ENCODE measurements around the gene RNF222. TPM values are rescaled to one million over a fixed set of nuclear protein-coding genes. Genes with fewer than 3 reads are reported as not detected.

The RNF222 gene
- total RNA-seq, 2 experiments from 2014 or later: 0.11 TPM

DNA sequence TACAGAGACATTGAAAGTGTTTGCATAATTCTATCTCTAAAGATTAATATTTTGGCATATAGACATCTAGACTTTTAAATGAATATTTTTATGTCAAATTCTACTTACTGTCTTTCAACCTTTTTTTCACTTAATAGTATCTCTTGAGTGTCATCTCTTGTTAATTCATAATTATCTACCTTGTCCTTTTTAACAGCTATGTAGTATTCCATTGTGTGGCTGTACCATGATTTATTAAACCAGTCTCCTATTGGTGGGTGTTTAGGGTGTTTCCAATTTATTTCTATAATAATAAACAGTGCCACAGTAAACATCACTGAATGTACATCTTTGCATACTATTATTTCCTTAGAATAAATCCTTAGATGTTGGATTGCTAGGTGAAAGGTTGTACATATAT, 16.3 kb upstream of the RNF222 start:
- CTCF ChIA-PET: no interaction called here
- no peaks in the 10 kb centered on the region for H3K36me3 Mint-ChIP-seq (ENCODE audit: low read depth)
- TF ChIP-seq, protein P1, sequence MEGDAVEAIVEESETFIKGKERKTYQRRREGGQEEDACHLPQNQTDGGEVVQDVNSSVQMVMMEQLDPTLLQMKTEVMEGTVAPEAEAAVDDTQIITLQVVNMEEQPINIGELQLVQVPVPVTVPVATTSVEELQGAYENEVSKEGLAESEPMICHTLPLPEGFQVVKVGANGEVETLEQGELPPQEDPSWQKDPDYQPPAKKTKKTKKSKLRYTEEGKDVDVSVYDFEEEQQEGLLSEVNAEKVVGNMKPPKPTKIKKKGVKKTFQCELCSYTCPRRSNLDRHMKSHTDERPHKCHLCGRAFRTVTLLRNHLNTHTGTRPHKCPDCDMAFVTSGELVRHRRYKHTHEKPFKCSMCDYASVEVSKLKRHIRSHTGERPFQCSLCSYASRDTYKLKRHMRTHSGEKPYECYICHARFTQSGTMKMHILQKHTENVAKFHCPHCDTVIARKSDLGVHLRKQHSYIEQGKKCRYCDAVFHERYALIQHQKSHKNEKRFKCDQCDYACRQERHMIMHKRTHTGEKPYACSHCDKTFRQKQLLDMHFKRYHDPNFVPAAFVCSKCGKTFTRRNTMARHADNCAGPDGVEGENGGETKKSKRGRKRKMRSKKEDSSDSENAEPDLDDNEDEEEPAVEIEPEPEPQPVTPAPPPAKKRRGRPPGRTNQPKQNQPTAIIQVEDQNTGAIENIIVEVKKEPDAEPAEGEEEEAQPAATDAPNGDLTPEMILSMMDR (IDR thresholded peaks at IDR 0.05): no peak
- H3K27ac Mint-ChIP-seq: no peak overlapping the region
- H3K27me3 Mint-ChIP-seq: peaks cover 15% of the 10 kb centered on the region
- no peak for DNase-seq
- H3K4me1 Mint-ChIP-seq (ENCODE audit: low read depth): peaks cover 13% of the 10 kb centered on the region
- H3K4me3 Mint-ChIP-seq: no peak overlapping the region
- POLR2A ChIA-PET: no interaction called here
- intact Hi-C loops (cut with micrococcal nuclease): loop anchor here (5.0 kb wide), 1 partner anchor 333 kb away; no protein-coding TSS in a partner anchor
- H3K9me3 Mint-ChIP-seq: no peaks in the 10 kb centered on the region
- ATAC-seq: no peak

DNA sequence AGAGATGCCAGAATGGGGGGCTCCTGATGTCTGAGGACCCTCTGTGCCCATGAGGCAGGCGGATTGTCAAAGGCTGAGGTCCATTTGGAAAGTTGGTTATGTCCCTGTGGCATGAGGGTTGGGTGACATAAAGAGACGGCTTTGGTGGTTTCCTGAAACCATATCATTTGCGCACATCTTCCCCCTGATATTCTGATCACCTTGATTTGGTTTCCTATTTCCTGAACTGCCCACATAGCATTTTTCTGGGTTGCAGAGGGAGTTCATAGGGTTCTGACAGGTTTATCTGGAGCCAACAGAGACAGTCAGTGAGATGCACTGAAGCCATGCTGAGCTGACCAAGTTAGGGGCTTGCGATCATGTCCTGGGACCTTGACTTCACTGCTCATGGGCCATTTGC, 15.7 kb upstream of the RNF222 start:
- Mint-ChIP-seq H3K4me3 (no peak overlapping the region), H3K36me3 (ENCODE audit: low read depth) (no peaks in the 10 kb centered on the region), H3K4me1 (ENCODE audit: low read depth) (peaks cover 13% of the 10 kb centered on the region), H3K27ac (no peak overlapping the region), H3K9me3 (no peaks in the 10 kb centered on the region), H3K27me3 (peaks cover 20% of the 10 kb centered on the region)
- CTCF ChIA-PET: no interaction called here
- POLR2A ChIA-PET: interaction anchor here (1.3 kb wide), 1 partner anchor 36 kb away, joined by 3 read pairs; the partner anchor contains the start of gene KRABD2
- ATAC-seq (no peak), DNase-seq (no peak)
- intact Hi-C loops (cut with micrococcal nuclease): loop anchor here (5.0 kb wide), 1 partner anchor 334 kb away; no protein-coding TSS in a partner anchor
- TF ChIP-seq, protein P1 (IDR thresholded peaks at IDR 0.05): no peak

GRCh38 chr17:8412089-8412488, 14.5 kb upstream of the RNF222 start:
- no peak overlapping the region for H3K27ac Mint-ChIP-seq
- POLR2A ChIA-PET: interaction anchor here (1.3 to 1.5 kb wide), 2 partner anchors 30 to 35 kb away, joined by 3 read pairs; partner anchors contain the start of gene KRABD2
- ATAC-seq: no peak
- TF ChIP-seq, protein P1 (IDR thresholded peaks at IDR 0.05): no peak
- peaks cover 12% of the 10 kb centered on the region for H3K27me3 Mint-ChIP-seq
- intact Hi-C loops (cut with micrococcal nuclease): loop anchor here (5.0 kb wide), 1 partner anchor 335 kb away; no protein-coding TSS in a partner anchor
- H3K4me3 Mint-ChIP-seq: no peak overlapping the region
- CTCF ChIA-PET: interaction anchor here (0.9 to 3.4 kb wide), 2 partner anchors 23 to 335 kb away, joined by 3 to 39 read pairs; no protein-coding TSS in a partner anchor
- no peaks in the 10 kb centered on the region for H3K9me3 Mint-ChIP-seq
- no peaks in the 10 kb centered on the region for H3K36me3 Mint-ChIP-seq (ENCODE audit: low read depth)
- peaks cover 13% of the 10 kb centered on the region for H3K4me1 Mint-ChIP-seq (ENCODE audit: low read depth)
- no peak for DNase-seq

GRCh38 chr17:8410883-8411238, 13.2 kb upstream of the RNF222 start:
- ATAC-seq: no peak
- Mint-ChIP-seq H3K36me3 (ENCODE audit: low read depth) (no peaks in the 10 kb centered on the region), H3K27ac (no peak overlapping the region), H3K27me3 (peaks cover 9% of the 10 kb centered on the region), H3K4me1 (ENCODE audit: low read depth) (peaks cover 13% of the 10 kb centered on the region), H3K4me3 (no peak overlapping the region), H3K9me3 (no peaks in the 10 kb centered on the region)
- ChIA-PET CTCF (interaction anchor here (1.0 to 3.4 kb wide), 25 partner anchors 10 to 587 kb away, joined by 3 to 39 read pairs (median 6); partner anchors contain the start of gene RNF222), POLR2A (interaction anchor here (1.5 kb wide), 1 partner anchor 335 kb away, joined by 3 read pairs; no protein-coding TSS in a partner anchor)
- intact Hi-C loops (cut with micrococcal nuclease): loop anchor here (5.0 kb wide), 1 partner anchor 336 kb away; no protein-coding TSS in a partner anchor
- DNase-seq: no peak
- TF ChIP-seq, protein P1 (IDR thresholded peaks at IDR 0.05): no peak
